Stimulated activated CD4-positive, alpha-beta T cell treated with anti-CD3 and anti-CD28 coated beads, Interleukin-2, amount 100 ng/mL, for 48 hours (primary cell): ENCODE data around the gene DNTT.

Experiments
- DNase-seq, 2 donors: peaks; one replicate each; pipeline ENCODE4 v3.0.0-alpha.2; 2020

Gene DNTT

DNA sequence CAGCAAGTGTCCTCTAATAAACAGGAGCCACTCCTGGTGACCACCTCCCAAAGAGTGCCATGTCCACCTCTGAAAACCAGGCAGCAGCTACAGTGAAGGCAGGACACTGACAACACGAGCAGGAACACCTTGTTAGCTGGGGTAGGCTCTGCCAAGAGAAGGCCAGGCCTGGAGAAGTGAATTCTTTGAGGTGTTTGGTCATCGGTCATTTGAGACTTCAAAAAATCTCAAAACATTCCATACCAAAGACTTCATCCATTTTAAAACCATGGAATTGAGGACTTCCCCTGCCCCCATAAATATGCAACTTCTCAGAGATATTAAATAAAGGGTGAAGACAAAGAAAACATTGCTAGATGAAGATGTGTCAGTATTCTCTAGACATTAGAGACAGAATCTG is 82.9 kb downstream of the DNTT start:
- no peak for DNase-seq

DNA sequence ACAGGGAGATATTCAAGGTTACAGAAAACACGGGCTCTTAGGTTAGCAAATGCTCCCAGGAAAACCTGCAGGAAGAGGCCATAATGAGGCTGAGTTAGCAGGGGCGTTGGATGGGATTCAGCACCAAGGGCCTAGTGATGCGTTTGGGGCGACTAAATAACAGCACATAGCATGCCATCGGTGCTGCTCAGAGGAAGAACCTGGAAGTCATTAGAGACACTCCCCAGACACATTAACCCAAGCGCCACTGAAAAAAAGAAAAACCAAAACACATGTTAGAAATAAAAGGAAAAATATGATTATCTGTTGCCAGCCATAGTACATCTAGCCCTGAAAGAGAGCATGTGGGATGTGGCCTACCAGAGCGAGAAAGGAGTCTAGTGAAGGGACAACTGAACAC is 83.4 kb downstream of the DNTT start:
- DNase-seq, result no peak
